Left lung (tissue), 10 donors: ENCODE results near the gene C1orf226. TPM values are rescaled to one million over a fixed set of nuclear protein-coding genes. Genes with fewer than 3 reads are reported as not detected.

Experiments used
- ATAC-seq: fragments of 200-7000 bp; cut with Tn5 transposase; one replicate; pipeline ENCODE4 v1.9.1; 2020; ENCODE audit warnings: moderate library complexity
- DNase-seq, 4 donors: peaks; one replicate each; pipeline ENCODE4 v3.0.0-alpha.2; 2013 to 2020
- H3K27ac ChIP-seq, 2 donors: fragments of 200-600 bp; sonication (generic) in 1 of 2; one replicate each; pipeline versions ENCODE4 v1.5.0 to v1.8.0; 2020 to 2021
- H3K27me3 ChIP-seq, 2 donors: fragments of 200-600 bp; sonication (generic) in 1 of 2; one replicate each; pipeline versions ENCODE4 v1.5.0 to v1.8.0; 2020 to 2021
- H3K36me3 ChIP-seq, 2 donors: fragments of 200-600 bp; sonication (generic) in 1 of 2; one replicate each; pipeline versions ENCODE4 v1.5.0 to v1.8.0; 2020 to 2021
- H3K4me1 ChIP-seq, 2 donors: fragments of 200-600 bp; one replicate each; pipeline ENCODE4 v1.8.0; 2021
- H3K4me3 ChIP-seq, 2 donors: fragments of 200-600 bp; sonication (generic) in 1 of 2; one replicate each; pipeline versions ENCODE4 v1.5.0 to v1.8.0; 2020 to 2021; ENCODE audit warnings: mild to moderate bottlenecking in 1 of 2
- H3K9me3 ChIP-seq, 2 donors: fragments of 200-600 bp; sonication (generic) in 1 of 2; one replicate each; pipeline versions ENCODE4 v1.5.0 to v1.8.0; 2020 to 2021
- intact Hi-C, 2 donors: fragments of 100-400 bp; cut with DNase I; formaldehyde crosslinking; loops; one replicate each; pipeline versions ENCODE4 v1.11.2 to v1.14.2; 2022
- polyA plus RNA-seq, 6 donors: library from polyadenylated mRNA; unstranded; fragments of 120-200 nt; gene quantifications; one replicate each; pipeline ENCODE4 v1.2.1, GENCODE V29; 2013; ENCODE audit not compliant: insufficient read length in 6 of 6
- total RNA-seq, 2 donors: library from RNA; stranded (reverse); fragmentation: NEBNext Ultra II Directional; extraction: Animal tissue kit (Norgen Biotek cat#: 25700); gene quantifications; one replicate each; pipeline ENCODE4 v1.2.1, GENCODE V29; 2021
- TF ChIP-seq, protein P1 (sequence below), 2 donors: fragments of 200-600 bp; sonication (generic) in 1 of 2; IDR thresholded peaks; one replicate each; pipeline versions ENCODE4 v1.5.0 to v1.8.0; 2021; ENCODE audit warnings: antibody characterized with exemption in 2 of 2
- donor health status: DM: no; HTN: yes; CAD: no.
- donor health status: DM: no; HTN: no; CAD: no.

The C1orf226 gene
- total and polyA plus RNA-seq, 8 donors, result 4.0 to 8.5 (median 5.0) TPM

GRCh38 chr1:162360237-162360873 lies 21.2 kb upstream of the C1orf226 start:
- ATAC-seq, result no peak
- no peaks in the 10 kb centered on the region for H3K9me3 ChIP-seq
- H3K4me3 ChIP-seq, result no peak overlapping the region
- no peak for DNase-seq
- intact Hi-C loops, result no loop called here
- H3K27me3 ChIP-seq, result no peaks in the 10 kb centered on the region
- TF ChIP-seq, protein P1, sequence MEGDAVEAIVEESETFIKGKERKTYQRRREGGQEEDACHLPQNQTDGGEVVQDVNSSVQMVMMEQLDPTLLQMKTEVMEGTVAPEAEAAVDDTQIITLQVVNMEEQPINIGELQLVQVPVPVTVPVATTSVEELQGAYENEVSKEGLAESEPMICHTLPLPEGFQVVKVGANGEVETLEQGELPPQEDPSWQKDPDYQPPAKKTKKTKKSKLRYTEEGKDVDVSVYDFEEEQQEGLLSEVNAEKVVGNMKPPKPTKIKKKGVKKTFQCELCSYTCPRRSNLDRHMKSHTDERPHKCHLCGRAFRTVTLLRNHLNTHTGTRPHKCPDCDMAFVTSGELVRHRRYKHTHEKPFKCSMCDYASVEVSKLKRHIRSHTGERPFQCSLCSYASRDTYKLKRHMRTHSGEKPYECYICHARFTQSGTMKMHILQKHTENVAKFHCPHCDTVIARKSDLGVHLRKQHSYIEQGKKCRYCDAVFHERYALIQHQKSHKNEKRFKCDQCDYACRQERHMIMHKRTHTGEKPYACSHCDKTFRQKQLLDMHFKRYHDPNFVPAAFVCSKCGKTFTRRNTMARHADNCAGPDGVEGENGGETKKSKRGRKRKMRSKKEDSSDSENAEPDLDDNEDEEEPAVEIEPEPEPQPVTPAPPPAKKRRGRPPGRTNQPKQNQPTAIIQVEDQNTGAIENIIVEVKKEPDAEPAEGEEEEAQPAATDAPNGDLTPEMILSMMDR (IDR thresholded peaks at IDR 0.05), result no peak
- no peak overlapping the region for H3K27ac ChIP-seq
- no peaks in the 10 kb centered on the region for H3K36me3 ChIP-seq
- H3K4me1 ChIP-seq, result no peaks in the 10 kb centered on the region

DNA sequence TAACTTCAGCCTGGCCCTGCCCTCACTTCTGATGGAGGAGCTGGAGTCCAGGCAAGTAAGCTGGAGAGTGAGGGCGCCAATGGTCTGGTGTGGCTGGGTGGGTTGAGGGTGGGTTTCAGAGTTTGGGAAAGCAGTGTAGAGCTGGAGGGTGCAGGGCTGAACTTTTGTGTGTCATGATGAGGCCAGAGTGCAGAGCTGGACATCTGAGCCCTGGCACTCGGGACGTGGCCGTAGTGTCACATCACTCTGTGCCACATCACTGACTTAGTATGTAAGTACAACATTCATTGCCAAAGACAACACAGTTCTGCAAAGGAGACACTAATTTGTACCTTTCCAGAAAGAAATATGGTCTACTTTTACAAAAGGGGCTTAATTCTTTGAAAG lies 20.7 kb upstream of the C1orf226 start:
- ATAC-seq (no peak), DNase-seq (no peak)
- TF ChIP-seq, protein P1 (IDR thresholded peaks at IDR 0.05), result no peak
- no peaks in the 10 kb centered on the region for H3K27me3 ChIP-seq
- no peaks in the 10 kb centered on the region for H3K36me3 ChIP-seq
- H3K27ac ChIP-seq, result no peak overlapping the region
- H3K4me3 ChIP-seq, result no peak overlapping the region
- H3K9me3 ChIP-seq, result no peaks in the 10 kb centered on the region
- no peaks in the 10 kb centered on the region for H3K4me1 ChIP-seq
- intact Hi-C loops, result no loop called here

- Histone ChIP-seq H3K27me3 (no peaks in the 10 kb centered on the region), H3K4me3 (no peak overlapping the region), H3K9me3 (no peaks in the 10 kb centered on the region), H3K27ac (no peak overlapping the region), H3K36me3 (no peaks in the 10 kb centered on the region), H3K4me1 (no peaks in the 10 kb centered on the region)
- intact Hi-C loops, result no loop called here
- DNase-seq, result no peak
- no peak for ATAC-seq
- TF ChIP-seq, protein P1 (IDR thresholded peaks at IDR 0.05), result no peak
Observed at GRCh38 chr1:162361349-162361748, 20.2 kb upstream of the C1orf226 start.

- DNase-seq (no peak), ATAC-seq (no peak)
- intact Hi-C loops, result no loop called here
Observed at GRCh38 chr1:162363823-162364222, 17.7 kb upstream of the C1orf226 start.

GRCh38 chr1:162364498-162364897 lies 17.0 kb upstream of the C1orf226 start:
- ATAC-seq, result no peak

More at GRCh38 chr1:162363823-162364222, 17.7 kb upstream of the C1orf226 start:
- no peak overlapping the region for H3K4me3 ChIP-seq
- no peak overlapping the region for H3K27ac ChIP-seq
- H3K9me3 ChIP-seq, result no peaks in the 10 kb centered on the region
- no peaks in the 10 kb centered on the region for H3K27me3 ChIP-seq
- TF ChIP-seq, protein P1 (IDR thresholded peaks at IDR 0.05), result no peak
- no peaks in the 10 kb centered on the region for H3K4me1 ChIP-seq
- H3K36me3 ChIP-seq, result peaks cover 0 to 5% of the 10 kb centered on the region in 2 donors

More at GRCh38 chr1:162364498-162364897, 17.0 kb upstream of the C1orf226 start:
- TF ChIP-seq, protein P1 (IDR thresholded peaks at IDR 0.05), result no peak
- Histone ChIP-seq H3K9me3 (no peaks in the 10 kb centered on the region), H3K36me3 (peaks cover 0 to 5% of the 10 kb centered on the region in 2 donors), H3K4me3 (no peak overlapping the region), H3K27ac (no peak overlapping the region), H3K4me1 (no peaks in the 10 kb centered on the region), H3K27me3 (no peaks in the 10 kb centered on the region)
- intact Hi-C loops, result no loop called here
- DNase-seq, result no peak
